ENCODE data around the gene PRKCH.

DNA sequence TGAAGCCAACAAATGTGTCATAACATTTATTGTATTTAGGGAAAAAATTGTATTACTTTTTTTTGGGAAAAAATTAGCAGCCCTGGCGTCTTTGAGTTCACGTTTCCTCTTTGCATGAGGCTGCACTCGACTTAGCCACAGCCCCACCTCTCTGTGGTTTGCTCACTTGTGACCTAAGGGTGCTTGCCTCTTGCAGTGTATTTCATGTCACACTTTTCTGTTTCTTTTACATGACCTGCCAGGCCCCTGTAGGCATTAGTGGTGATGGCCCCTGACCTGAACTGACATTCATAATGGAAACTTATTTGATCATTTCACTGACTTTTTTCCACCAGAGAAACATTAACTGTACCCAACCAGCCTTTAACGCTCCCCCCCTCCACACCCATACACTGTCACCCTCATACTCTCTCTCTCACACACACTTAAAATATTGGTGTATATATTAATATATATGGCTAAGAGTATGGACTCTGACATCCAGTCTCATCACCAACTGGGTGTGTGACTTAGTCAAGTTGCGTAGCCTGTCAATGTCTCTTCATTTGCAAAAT, 122.9 kb downstream of the PRKCH start:
- TF ChIP-seq POLR2AphosphoS5 (IDR thresholded peaks at IDR 0.05) (no peak), POLR2A (IDR thresholded peaks at IDR 0.05) (no peak)
- TF ChIP-seq, protein P1, sequence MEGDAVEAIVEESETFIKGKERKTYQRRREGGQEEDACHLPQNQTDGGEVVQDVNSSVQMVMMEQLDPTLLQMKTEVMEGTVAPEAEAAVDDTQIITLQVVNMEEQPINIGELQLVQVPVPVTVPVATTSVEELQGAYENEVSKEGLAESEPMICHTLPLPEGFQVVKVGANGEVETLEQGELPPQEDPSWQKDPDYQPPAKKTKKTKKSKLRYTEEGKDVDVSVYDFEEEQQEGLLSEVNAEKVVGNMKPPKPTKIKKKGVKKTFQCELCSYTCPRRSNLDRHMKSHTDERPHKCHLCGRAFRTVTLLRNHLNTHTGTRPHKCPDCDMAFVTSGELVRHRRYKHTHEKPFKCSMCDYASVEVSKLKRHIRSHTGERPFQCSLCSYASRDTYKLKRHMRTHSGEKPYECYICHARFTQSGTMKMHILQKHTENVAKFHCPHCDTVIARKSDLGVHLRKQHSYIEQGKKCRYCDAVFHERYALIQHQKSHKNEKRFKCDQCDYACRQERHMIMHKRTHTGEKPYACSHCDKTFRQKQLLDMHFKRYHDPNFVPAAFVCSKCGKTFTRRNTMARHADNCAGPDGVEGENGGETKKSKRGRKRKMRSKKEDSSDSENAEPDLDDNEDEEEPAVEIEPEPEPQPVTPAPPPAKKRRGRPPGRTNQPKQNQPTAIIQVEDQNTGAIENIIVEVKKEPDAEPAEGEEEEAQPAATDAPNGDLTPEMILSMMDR (IDR thresholded peaks at IDR 0.05), result no peak
